Nephron (organoid): Measurements from ENCODE around the gene PSMC5.

Experiments used
- H3K27ac Mint-ChIP-seq, 3 experiments: 2 replicates each; pipeline ENCODE4 v1.8.0; 2020; ENCODE audit warnings: mixed read lengths in 3 of 3, mild to moderate bottlenecking in 2 of 3, moderate library complexity in 1 of 3
- H3K27me3 Mint-ChIP-seq: 2 replicates; pipeline ENCODE4 v1.8.0; 2021; ENCODE audit warnings: low read depth, mild to moderate bottlenecking, moderate library complexity, mixed read lengths
- H3K36me3 Mint-ChIP-seq: 2 replicates; pipeline ENCODE4 v1.8.0; 2020; ENCODE audit warnings: low read depth, mixed read lengths
- H3K4me1 Mint-ChIP-seq: 2 replicates; pipeline ENCODE4 v1.8.0; 2020; ENCODE audit warnings: mixed read lengths
- H3K4me3 Mint-ChIP-seq, 3 experiments: 2 replicates each; pipeline ENCODE4 v1.8.0; 2020; ENCODE audit warnings: mild to moderate bottlenecking in 3 of 3, mixed read lengths in 3 of 3, moderate library complexity in 2 of 3
- H3K9me3 Mint-ChIP-seq: 2 replicates; pipeline ENCODE4 v1.8.0; 2020; ENCODE audit warnings: mixed read lengths
- TF ChIP-seq, protein P1 (sequence below), 3 experiments: fragments of 200-600 bp; sonication (generic); IDR thresholded peaks; one replicate each; pipeline ENCODE4 v1.5.0; 2021; ENCODE audit warnings: antibody characterized with exemption in 3 of 3; ENCODE audit not compliant: unreplicated experiment in 3 of 3

PSMC5 gene

GRCh38 chr17:63830278-63830677, 3.0 kb downstream of the PSMC5 start:
- no peaks in the 10 kb centered on the region for H3K9me3 Mint-ChIP-seq
- TF ChIP-seq, protein P1, sequence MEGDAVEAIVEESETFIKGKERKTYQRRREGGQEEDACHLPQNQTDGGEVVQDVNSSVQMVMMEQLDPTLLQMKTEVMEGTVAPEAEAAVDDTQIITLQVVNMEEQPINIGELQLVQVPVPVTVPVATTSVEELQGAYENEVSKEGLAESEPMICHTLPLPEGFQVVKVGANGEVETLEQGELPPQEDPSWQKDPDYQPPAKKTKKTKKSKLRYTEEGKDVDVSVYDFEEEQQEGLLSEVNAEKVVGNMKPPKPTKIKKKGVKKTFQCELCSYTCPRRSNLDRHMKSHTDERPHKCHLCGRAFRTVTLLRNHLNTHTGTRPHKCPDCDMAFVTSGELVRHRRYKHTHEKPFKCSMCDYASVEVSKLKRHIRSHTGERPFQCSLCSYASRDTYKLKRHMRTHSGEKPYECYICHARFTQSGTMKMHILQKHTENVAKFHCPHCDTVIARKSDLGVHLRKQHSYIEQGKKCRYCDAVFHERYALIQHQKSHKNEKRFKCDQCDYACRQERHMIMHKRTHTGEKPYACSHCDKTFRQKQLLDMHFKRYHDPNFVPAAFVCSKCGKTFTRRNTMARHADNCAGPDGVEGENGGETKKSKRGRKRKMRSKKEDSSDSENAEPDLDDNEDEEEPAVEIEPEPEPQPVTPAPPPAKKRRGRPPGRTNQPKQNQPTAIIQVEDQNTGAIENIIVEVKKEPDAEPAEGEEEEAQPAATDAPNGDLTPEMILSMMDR (IDR thresholded peaks at IDR 0.05; ENCODE audit: unreplicated experiment in 3 of 3) = no peak
- peaks cover 32% of the 10 kb centered on the region for H3K4me1 Mint-ChIP-seq
- peaks cover 76% of the 10 kb centered on the region for H3K36me3 Mint-ChIP-seq
- H3K27me3 Mint-ChIP-seq = no peaks in the 10 kb centered on the region
- peak overlapping the region in 2 of 3 experiments; percentile 82 to 92 for H3K4me3 Mint-ChIP-seq
- H3K27ac Mint-ChIP-seq = no peak overlapping the region

DNA sequence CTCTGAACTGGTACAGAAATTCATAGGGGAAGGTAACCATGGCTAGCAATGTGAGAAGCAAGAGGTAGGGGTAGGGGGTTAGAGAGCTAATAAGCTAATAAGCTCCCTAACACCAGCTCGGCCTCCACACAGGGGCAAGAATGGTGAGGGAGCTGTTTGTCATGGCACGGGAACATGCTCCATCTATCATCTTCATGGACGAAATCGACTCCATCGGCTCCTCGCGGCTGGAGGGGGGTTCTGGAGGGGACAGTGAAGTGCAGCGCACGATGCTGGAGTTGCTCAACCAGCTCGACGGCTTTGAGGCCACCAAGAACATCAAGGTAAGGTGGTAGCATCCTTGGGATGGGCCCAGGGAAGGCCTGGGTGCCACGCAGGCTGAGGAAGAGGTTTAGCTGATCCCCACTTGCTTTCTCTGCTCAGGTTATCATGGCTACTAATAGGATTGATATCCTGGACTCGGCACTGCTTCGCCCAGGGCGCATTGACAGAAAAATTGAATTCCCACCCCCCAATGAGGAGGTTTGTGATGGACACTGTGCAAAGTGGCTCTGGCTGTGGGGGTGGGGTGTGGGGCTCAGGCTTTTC, 3.8 kb downstream of the PSMC5 start:
- Mint-ChIP-seq H3K9me3 (no peaks in the 10 kb centered on the region), H3K36me3 (peaks cover 76% of the 10 kb centered on the region), H3K4me3 (peak overlapping the region in 2 of 3 experiments; percentile 2 to 33), H3K4me1 (peaks cover 30% of the 10 kb centered on the region), H3K27ac (no peak overlapping the region), H3K27me3 (no peaks in the 10 kb centered on the region)
- TF ChIP-seq, protein P1 (IDR thresholded peaks at IDR 0.05; ENCODE audit: unreplicated experiment in 3 of 3) = no peak

- H3K9me3 Mint-ChIP-seq = no peaks in the 10 kb centered on the region
- H3K36me3 Mint-ChIP-seq = peaks cover 74% of the 10 kb centered on the region
- TF ChIP-seq, protein P1 (IDR thresholded peaks at IDR 0.05; ENCODE audit: unreplicated experiment in 3 of 3) = no peak
- H3K4me3 Mint-ChIP-seq = no peak overlapping the region
- H3K27ac Mint-ChIP-seq = no peak overlapping the region
- H3K27me3 Mint-ChIP-seq = no peaks in the 10 kb centered on the region
- peaks cover 25% of the 10 kb centered on the region for H3K4me1 Mint-ChIP-seq
Observed at GRCh38 chr17:63831505-63831904, 4.3 kb downstream of the PSMC5 start.

GRCh38 chr17:63832014-63832413, 4.8 kb downstream of the PSMC5 start:
- H3K27me3 Mint-ChIP-seq = no peaks in the 10 kb centered on the region

DNA sequence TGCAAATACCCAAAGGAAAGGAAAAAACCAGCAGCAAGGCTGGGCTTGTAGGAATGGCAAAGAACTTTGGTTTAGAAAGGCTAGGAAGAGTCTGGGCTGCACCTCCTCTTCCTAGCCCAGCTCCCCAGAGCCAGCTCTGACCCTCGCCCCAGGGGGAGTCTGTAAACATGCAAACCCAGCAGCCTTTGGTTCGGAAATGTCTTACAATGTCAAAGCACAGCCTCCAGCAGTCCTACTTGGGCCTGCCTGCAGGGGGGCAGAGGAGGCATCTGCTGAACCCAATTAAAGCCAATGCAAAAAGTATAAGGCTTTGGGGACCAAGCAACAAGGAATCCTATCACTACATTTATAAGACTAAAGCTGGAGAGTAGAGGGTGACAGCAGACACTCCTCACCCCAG, 5.2 kb downstream of the PSMC5 start:
- H3K27me3 Mint-ChIP-seq = no peaks in the 10 kb centered on the region
- TF ChIP-seq, protein P1 (IDR thresholded peaks at IDR 0.05; ENCODE audit: unreplicated experiment in 3 of 3) = no peak
- no peak overlapping the region for H3K27ac Mint-ChIP-seq
- no peak overlapping the region for H3K4me3 Mint-ChIP-seq
- no peaks in the 10 kb centered on the region for H3K9me3 Mint-ChIP-seq
- H3K4me1 Mint-ChIP-seq = peaks cover 15% of the 10 kb centered on the region
- peaks cover 76% of the 10 kb centered on the region for H3K36me3 Mint-ChIP-seq

More at GRCh38 chr17:63832014-63832413, 4.8 kb downstream of the PSMC5 start:
- Mint-ChIP-seq H3K36me3 (peaks cover 74% of the 10 kb centered on the region), H3K4me3 (no peak overlapping the region), H3K27ac (no peak overlapping the region), H3K4me1 (peaks cover 20% of the 10 kb centered on the region), H3K9me3 (no peaks in the 10 kb centered on the region)
- TF ChIP-seq, protein P1 (IDR thresholded peaks at IDR 0.05; ENCODE audit: unreplicated experiment in 3 of 3) = no peak
